ENCODE measurements around the gene CNDP2. TPM values are rescaled to one million over a fixed set of nuclear protein-coding genes. Genes with fewer than 3 reads are reported as not detected.

CNDP2 gene
- total and polyA plus RNA-seq, 2 of the 13 experiments (the other 11 are each of a cell fraction or from before 2014, with no cell fraction given): 64.7 to 80.8 TPM

DNA sequence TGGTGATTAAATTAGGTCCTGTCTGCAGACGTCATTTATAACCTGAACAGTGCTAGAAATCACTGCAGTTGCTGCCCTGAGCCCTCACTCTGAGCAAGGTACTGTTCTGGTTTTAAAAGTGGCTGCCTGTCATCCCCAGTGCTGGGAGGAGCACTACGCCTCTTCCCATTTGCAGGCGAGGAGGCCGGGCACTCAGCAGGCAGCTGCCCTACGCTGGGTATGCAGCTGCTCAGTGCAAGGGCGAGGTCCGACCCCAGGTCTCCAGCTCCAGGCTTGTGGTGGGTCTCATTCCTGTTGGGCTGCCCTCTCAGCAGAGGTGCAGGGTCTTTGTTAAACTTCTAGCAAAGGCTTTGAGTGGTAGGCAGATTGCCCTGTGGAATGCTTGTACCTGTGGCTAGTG is 15.7 kb downstream of the CNDP2 start (continued):
- no peak for TF ChIP-seq AFF4 (CRISPR knock-in tag; IDR thresholded peaks at IDR 0.05)
- no peak for TF ChIP-seq ZKSCAN5 (CRISPR knock-in tag; IDR thresholded peaks at IDR 0.05)
- no peak for TF ChIP-seq TEF (CRISPR knock-in tag; IDR thresholded peaks at IDR 0.05)
- TF ChIP-seq GATA4 (IDR thresholded peaks at IDR 0.05; ENCODE audit: borderline replicate concordance, low read depth): no peak
- TF ChIP-seq THAP11 (CRISPR knock-in tag; IDR thresholded peaks at IDR 0.05): no peak
- TF ChIP-seq POLR2A (IDR thresholded peaks at IDR 0.05; ENCODE audit: insufficient read depth in 1 of 2, low read depth in 2 of 2, low read length in 2 of 2): no peak

- Histone ChIP-seq H3K4me1 (ENCODE audit: insufficient read depth, low read length) (peaks cover 10% of the 10 kb centered on the region), H3K36me3 (replicated peaks in 1 of 2; ENCODE audit: control insufficient read depth in 1 of 2, insufficient read depth in 2 of 2, low read length in 2 of 2) (peaks cover 34 to 92% of the 10 kb centered on the region in 2 experiments), H3K9me3 (ENCODE audit: low read length) (no peaks in the 10 kb centered on the region), H3K4me2 (ENCODE audit: low read depth, low read length) (no peak overlapping the region), H3K27me3 (ENCODE audit: control insufficient read depth in 1 of 2, insufficient read depth in 2 of 2, low read length in 2 of 2) (no peaks in the 10 kb centered on the region), H4K20me1 (ENCODE audit: insufficient read depth, low read length) (no peaks in the 10 kb centered on the region), H3K4me3 (replicated peaks in 1 of 3; ENCODE audit: insufficient read depth in 1 of 3, low read depth in 2 of 3, low read length in 3 of 3) (no peak overlapping the region), H3K27ac (ENCODE audit: extremely low read length, insufficient read depth, low read length) (no peak overlapping the region), H2AFZ (ENCODE audit: low read length) (no peak overlapping the region), H3K9ac (ENCODE audit: insufficient read depth, low read depth, low read length) (no peak overlapping the region), H3K79me2 (ENCODE audit: insufficient read depth, low read length) (no peaks in the 10 kb centered on the region)
- POLR2A ChIA-PET: no interaction called here
- CTCF ChIA-PET (ENCODE audit: low intra/inter-chr PET ratio, low total read pairs): no interaction called here
- ATAC-seq (no peak), DNase-seq (ENCODE audit: low spot score) (no peak), FAIRE-seq (no peak)
- intact Hi-C loops (cut with micrococcal nuclease; ENCODE audit: unreplicated experiment) (no loop called here), in situ Hi-C loops (cut with HindIII; ENCODE audit: extremely low pct_ligation_motif_present, low pct_unique_long_range_greater_than_20kb) (no loop called here)
- TF ChIP-seq ZNF616 (CRISPR knock-in tag; IDR thresholded peaks at IDR 0.05; ENCODE audit: low read depth) (no peak), ZNF17 (CRISPR knock-in tag; IDR thresholded peaks at IDR 0.05) (no peak), EP300 (IDR thresholded peaks at IDR 0.05; ENCODE audit: low read depth in 2 of 2, low read length in 2 of 2) (no peak), EP300 (CRISPR knock-in tag; IDR thresholded peaks at IDR 0.05; ENCODE audit: borderline replicate concordance) (no peak), PBX3 (CRISPR knock-in tag; IDR thresholded peaks at IDR 0.05; ENCODE audit: borderline replicate concordance) (no peak), ZNF256 (CRISPR knock-in tag; conservative IDR thresholded peaks at IDR 0.05) (no peak)
- WGBS (ENCODE audit: low lambda C conversion rate): 97% methylated on average over 15 of the region's 15 CpGs
- no TSS peak for BruUV-seq (replicated peaks)
Observed at GRCh38 chr18:74512321-74513053, 16.3 kb downstream of the CNDP2 start.

Measured in HepG2 (cell line).